ENCODE data around the gene C9orf43. TPM values are rescaled to one million over a fixed set of nuclear protein-coding genes. Genes with fewer than 3 reads are reported as not detected.

Gene C9orf43
- total and polyA plus RNA-seq, 9 of the 15 experiments (the other 6 are each of a cell fraction or from before 2014, with no cell fraction given): 0.21 to 0.58 (median 0.33) TPM

- TF ChIP-seq RCOR1 (IDR thresholded peaks at IDR 0.05; ENCODE audit: borderline replicate concordance in 1 of 2, low read depth in 2 of 2, low read length in 2 of 2) (peak in 1 of 2 experiments; percentile 62; a peak in 2 of 4 replicates), DDX20 (tag; IDR thresholded peaks at IDR 0.05; ENCODE audit: low read depth) (no peak), NBN (IDR thresholded peaks at IDR 0.05; ENCODE audit: low read depth) (peak; percentile 92), DIDO1 (tag; IDR thresholded peaks at IDR 0.05; ENCODE audit: low read depth) (peak; percentile 74), TOE1 (IDR thresholded peaks at IDR 0.05; ENCODE audit: borderline replicate concordance) (peak; percentile 95), TOE1 (CRISPR knock-in tag; IDR thresholded peaks at IDR 0.05; ENCODE audit: borderline replicate concordance, low read depth) (peak; percentile 36; the same call in 1 of the 2 replicates), TCF3 (CRISPR knock-in tag; IDR thresholded peaks at IDR 0.05) (no peak; the same call in 1 of the 2 replicates), MBD2 (IDR thresholded peaks at IDR 0.05; ENCODE audit: borderline replicate concordance, low read depth) (peak; percentile 23; the same call in 1 of the 2 replicates), ZKSCAN3 (CRISPR knock-in tag; IDR thresholded peaks at IDR 0.05) (no peak), SIN3A (IDR thresholded peaks at IDR 0.05; ENCODE audit: borderline replicate concordance in 2 of 2, control insufficient read depth in 1 of 2, low read depth in 2 of 2, low read length in 2 of 2) (peak; percentile 85 to 91; a peak in 2 of 4 replicates), ZZZ3 (IDR thresholded peaks at IDR 0.05) (peak; percentile 95), ZNF57 (CRISPR knock-in tag; IDR thresholded peaks at IDR 0.05) (no peak), CXXC5 (CRISPR knock-in tag; IDR thresholded peaks at IDR 0.05) (peak; percentile 97), NR2C1 (IDR thresholded peaks at IDR 0.05) (peak; percentile 81), NR2C1 (tag; IDR thresholded peaks at IDR 0.05) (peak; percentile 82), HDAC2 (IDR thresholded peaks at IDR 0.05) (peak; percentile 49; the same call in 1 of the 2 replicates), ETV5 (CRISPR knock-in tag; IDR thresholded peaks at IDR 0.05; ENCODE audit: low read depth) (peak; percentile 79), ZNF175 (CRISPR knock-in tag; IDR thresholded peaks at IDR 0.05; ENCODE audit: low read depth) (peak; percentile 64), ZNF12 (CRISPR knock-in tag; IDR thresholded peaks at IDR 0.05) (0 out of 2 replicates have a peak, but pooled peaks have one; percentile 64), ZNF212 (CRISPR knock-in tag; IDR thresholded peaks at IDR 0.05) (no peak), RAD51 (IDR thresholded peaks at IDR 0.05; ENCODE audit: borderline replicate concordance, low read depth) (peak; percentile 91), MEF2D (tag; conservative IDR thresholded peaks at IDR 0.05; ENCODE audit: low read depth) (no peak; the same call in 1 of the 2 replicates), WHSC1 (IDR thresholded peaks at IDR 0.05; ENCODE audit: low read length) (no peak), PHF20 (IDR thresholded peaks at IDR 0.05; ENCODE audit: partially characterized antibody) (peak; percentile 76), GABPA (tag; conservative IDR thresholded peaks at IDR 0.05; ENCODE audit: low read depth) (peak; percentile 79), HNRNPL (IDR thresholded peaks at IDR 0.05; ENCODE audit: low read depth, low read length) (no peak)
- TF ChIP-seq, protein P1, sequence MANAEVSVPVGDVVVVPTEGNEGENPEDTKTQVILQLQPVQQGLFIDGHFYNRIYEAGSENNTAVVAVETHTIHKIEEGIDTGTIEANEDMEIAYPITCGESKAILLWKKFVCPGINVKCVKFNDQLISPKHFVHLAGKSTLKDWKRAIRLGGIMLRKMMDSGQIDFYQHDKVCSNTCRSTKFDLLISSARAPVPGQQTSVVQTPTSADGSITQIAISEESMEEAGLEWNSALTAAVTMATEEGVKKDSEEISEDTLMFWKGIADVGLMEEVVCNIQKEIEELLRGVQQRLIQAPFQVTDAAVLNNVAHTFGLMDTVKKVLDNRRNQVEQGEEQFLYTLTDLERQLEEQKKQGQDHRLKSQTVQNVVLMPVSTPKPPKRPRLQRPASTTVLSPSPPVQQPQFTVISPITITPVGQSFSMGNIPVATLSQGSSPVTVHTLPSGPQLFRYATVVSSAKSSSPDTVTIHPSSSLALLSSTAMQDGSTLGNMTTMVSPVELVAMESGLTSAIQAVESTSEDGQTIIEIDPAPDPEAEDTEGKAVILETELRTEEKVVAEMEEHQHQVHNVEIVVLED (CRISPR knock-in tag; IDR thresholded peaks at IDR 0.05): peak; percentile 79
- TF ChIP-seq, protein P2, sequence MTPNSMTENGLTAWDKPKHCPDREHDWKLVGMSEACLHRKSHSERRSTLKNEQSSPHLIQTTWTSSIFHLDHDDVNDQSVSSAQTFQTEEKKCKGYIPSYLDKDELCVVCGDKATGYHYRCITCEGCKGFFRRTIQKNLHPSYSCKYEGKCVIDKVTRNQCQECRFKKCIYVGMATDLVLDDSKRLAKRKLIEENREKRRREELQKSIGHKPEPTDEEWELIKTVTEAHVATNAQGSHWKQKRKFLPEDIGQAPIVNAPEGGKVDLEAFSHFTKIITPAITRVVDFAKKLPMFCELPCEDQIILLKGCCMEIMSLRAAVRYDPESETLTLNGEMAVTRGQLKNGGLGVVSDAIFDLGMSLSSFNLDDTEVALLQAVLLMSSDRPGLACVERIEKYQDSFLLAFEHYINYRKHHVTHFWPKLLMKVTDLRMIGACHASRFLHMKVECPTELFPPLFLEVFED (CRISPR knock-in tag; conservative IDR thresholded peaks at IDR 0.05): no peak
Observed at GRCh38 chr9:113410207-113410864, at the start of gene C9orf43, which contains the start of gene POLE3 (continued).
